ENCODE measurements around the gene CHRNG.

CHRNG gene

GRCh38 chr2:232541961-232542714 is 2.6 kb downstream of the CHRNG start:
- no peak overlapping the region for H3K4me3 ChIP-seq (ENCODE audit: low read depth in 1 of 2, low read length in 2 of 2)
- H3K9ac ChIP-seq (ENCODE audit: low read length): no peak overlapping the region
- no peaks in the 10 kb centered on the region for H3K36me3 ChIP-seq (ENCODE audit: insufficient read depth, low read length)
- H3K4me1 ChIP-seq (ENCODE audit: insufficient read depth, low read length): no peaks in the 10 kb centered on the region
- H3K9me3 ChIP-seq (ENCODE audit: low read length): no peaks in the 10 kb centered on the region
- H3K27me3 ChIP-seq (ENCODE audit: control insufficient read depth in 1 of 2, insufficient read depth in 2 of 2, low read length in 2 of 2): peaks cover 4 to 24% of the 10 kb centered on the region in 2 donors
- H3K27ac ChIP-seq (ENCODE audit: low read depth, low read length): no peak overlapping the region

DNA sequence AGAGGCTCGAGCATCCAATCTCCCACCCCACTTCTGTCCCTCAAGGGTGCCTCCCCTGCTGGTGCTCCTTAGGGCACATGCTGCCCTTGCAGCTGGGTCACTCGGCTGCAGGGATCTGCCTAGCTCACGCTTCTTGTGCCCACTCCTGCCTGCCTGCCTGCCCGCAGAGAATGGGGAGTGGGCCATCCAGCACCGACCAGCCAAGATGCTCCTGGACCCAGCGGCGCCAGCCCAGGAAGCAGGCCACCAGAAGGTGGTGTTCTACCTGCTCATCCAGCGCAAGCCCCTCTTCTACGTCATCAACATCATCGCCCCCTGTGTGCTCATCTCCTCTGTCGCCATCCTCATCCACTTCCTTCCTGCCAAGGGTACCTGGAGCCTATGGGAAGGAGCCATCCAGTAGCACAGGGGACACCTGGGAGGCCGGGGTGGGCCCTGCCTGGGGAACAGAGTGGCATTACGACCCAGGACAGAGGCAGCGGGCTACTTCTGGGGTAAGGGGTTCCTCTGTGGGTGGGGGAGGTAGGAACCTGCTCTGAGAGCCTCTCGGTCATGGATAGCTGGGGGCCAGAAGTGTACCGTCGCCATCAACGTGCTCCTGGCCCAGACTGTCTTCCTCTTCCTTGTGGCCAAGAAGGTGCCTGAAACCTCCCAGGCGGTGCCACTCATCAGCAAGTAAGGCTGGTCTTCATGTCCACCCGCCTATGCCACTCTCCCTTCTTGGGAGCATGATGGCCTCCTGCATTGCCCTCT is 3.4 kb downstream of the CHRNG start:
- Histone ChIP-seq H3K9ac (ENCODE audit: low read length) (no peak overlapping the region), H3K36me3 (ENCODE audit: insufficient read depth, low read length) (no peaks in the 10 kb centered on the region), H3K9me3 (ENCODE audit: low read length) (no peaks in the 10 kb centered on the region), H3K27ac (ENCODE audit: low read depth, low read length) (no peak overlapping the region), H3K4me1 (ENCODE audit: insufficient read depth, low read length) (no peaks in the 10 kb centered on the region), H3K27me3 (ENCODE audit: control insufficient read depth in 1 of 2, insufficient read depth in 2 of 2, low read length in 2 of 2) (peaks cover 0 to 17% of the 10 kb centered on the region in 2 donors), H3K4me3 (ENCODE audit: low read depth in 1 of 2, low read length in 2 of 2) (no peak overlapping the region)

GRCh38 chr2:232543491-232543890 is 4.0 kb downstream of the CHRNG start:
- Histone ChIP-seq H3K27me3 (ENCODE audit: control insufficient read depth in 1 of 2, insufficient read depth in 2 of 2, low read length in 2 of 2) (peaks cover 0 to 17% of the 10 kb centered on the region in 2 donors), H3K9me3 (ENCODE audit: low read length) (no peaks in the 10 kb centered on the region), H3K27ac (ENCODE audit: low read depth, low read length) (no peak overlapping the region), H3K4me1 (ENCODE audit: insufficient read depth, low read length) (no peaks in the 10 kb centered on the region), H3K36me3 (ENCODE audit: insufficient read depth, low read length) (no peaks in the 10 kb centered on the region), H3K9ac (ENCODE audit: low read length) (no peak overlapping the region), H3K4me3 (ENCODE audit: low read depth in 1 of 2, low read length in 2 of 2) (no peak overlapping the region)

DNA sequence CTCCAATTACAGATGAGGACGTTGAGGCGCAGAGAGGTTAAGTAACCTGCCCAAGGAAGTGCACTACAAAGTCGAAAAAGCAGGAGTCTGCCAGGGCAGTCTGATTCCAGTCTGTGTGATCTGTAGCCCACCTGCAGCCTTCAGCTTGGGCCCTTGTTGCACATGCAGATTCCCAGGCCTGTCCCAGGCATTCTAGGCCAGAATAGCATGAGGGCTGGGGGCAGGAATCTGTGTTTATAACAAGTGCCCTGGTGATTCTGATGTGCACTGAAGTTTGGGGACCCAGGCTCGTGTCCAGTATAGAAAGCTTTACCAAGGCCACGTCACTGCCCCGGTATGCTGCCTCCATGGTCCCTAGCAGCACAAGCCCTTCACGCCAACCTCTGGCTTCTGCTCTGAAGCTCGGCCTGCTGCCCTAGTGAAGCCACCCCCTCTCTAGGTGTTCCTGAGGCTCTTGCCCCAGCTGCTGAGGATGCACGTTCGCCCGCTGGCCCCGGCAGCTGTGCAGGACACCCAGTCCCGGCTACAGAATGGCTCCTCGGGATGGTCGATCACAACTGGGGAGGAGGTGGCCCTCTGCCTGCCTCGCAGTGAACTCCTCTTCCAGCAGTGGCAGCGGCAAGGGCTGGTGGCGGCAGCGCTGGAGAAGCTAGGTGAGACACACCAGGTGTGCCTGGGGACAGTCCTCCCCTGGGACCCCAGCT is 4.6 kb downstream of the CHRNG start:
- H3K27ac ChIP-seq (ENCODE audit: low read depth, low read length): no peak overlapping the region
- no peak overlapping the region for H3K4me3 ChIP-seq (ENCODE audit: low read depth in 1 of 2, low read length in 2 of 2)
- H3K36me3 ChIP-seq (ENCODE audit: insufficient read depth, low read length): no peaks in the 10 kb centered on the region
- H3K4me1 ChIP-seq (ENCODE audit: insufficient read depth, low read length): no peaks in the 10 kb centered on the region
- peaks cover 0 to 17% of the 10 kb centered on the region in 2 donors for H3K27me3 ChIP-seq (ENCODE audit: control insufficient read depth in 1 of 2, insufficient read depth in 2 of 2, low read length in 2 of 2)
- no peaks in the 10 kb centered on the region for H3K9me3 ChIP-seq (ENCODE audit: low read length)
- H3K9ac ChIP-seq (ENCODE audit: low read length): no peak overlapping the region

- peaks cover 0 to 11% of the 10 kb centered on the region in 2 donors for H3K27me3 ChIP-seq (ENCODE audit: control insufficient read depth in 1 of 2, insufficient read depth in 2 of 2, low read length in 2 of 2)
- H3K4me1 ChIP-seq (ENCODE audit: insufficient read depth, low read length): no peaks in the 10 kb centered on the region
- no peak overlapping the region for H3K9ac ChIP-seq (ENCODE audit: low read length)
- H3K9me3 ChIP-seq (ENCODE audit: low read length): no peaks in the 10 kb centered on the region
- H3K36me3 ChIP-seq (ENCODE audit: insufficient read depth, low read length): no peaks in the 10 kb centered on the region
- H3K27ac ChIP-seq (ENCODE audit: low read depth, low read length): no peak overlapping the region
- no peak overlapping the region for H3K4me3 ChIP-seq (ENCODE audit: low read depth in 1 of 2, low read length in 2 of 2)
These were observed 5.2 kb downstream of the CHRNG start for GRCh38 chr2:232544674-232545073.

DNA sequence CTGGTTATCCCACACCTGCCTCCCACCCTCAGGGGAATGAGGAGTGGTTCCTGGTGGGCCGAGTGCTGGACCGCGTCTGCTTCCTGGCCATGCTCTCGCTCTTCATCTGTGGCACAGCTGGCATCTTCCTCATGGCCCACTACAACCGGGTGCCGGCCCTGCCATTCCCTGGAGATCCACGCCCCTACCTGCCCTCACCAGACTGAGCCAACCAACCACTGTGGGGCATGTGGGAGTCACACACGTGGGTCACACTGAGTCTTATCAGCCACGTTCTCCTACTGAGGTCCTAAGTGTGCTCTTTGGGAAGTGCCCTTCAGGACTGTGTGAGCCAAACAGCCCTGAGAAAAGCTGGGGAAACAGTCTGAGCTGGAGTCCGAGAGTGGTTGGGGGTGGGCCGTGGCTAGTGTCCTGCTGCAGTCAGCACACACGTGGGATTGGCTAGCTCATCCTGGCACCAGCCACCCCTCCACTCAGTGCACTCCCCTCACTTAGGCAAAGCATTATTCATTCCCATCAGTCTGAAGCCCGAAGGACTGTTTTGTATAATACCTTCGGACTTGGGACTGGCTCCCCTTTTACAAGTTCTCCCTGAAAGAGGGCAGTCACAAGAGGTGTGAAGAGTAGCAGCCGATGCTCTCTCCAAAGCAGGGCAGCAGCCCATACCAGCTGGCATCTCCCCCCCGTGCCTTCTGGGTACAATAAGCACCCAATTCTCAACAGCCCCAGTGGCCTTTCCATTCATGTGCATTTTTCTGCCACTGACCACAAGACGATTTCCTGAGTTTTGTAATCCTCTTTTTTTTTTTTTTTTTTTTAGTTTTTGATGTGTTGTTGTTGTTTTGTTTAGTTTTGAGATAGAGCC is 6.3 kb downstream of the CHRNG start:
- no peaks in the 10 kb centered on the region for H3K9me3 ChIP-seq (ENCODE audit: low read length)
- no peaks in the 10 kb centered on the region for H3K36me3 ChIP-seq (ENCODE audit: insufficient read depth, low read length)
- no peaks in the 10 kb centered on the region for H3K4me1 ChIP-seq (ENCODE audit: insufficient read depth, low read length)
- H3K27ac ChIP-seq (ENCODE audit: low read depth, low read length): no peak overlapping the region
- H3K9ac ChIP-seq (ENCODE audit: low read length): no peak overlapping the region
- no peak overlapping the region for H3K4me3 ChIP-seq (ENCODE audit: low read depth in 1 of 2, low read length in 2 of 2)
- no peaks in the 10 kb centered on the region for H3K27me3 ChIP-seq (ENCODE audit: control insufficient read depth in 1 of 2, insufficient read depth in 2 of 2, low read length in 2 of 2)

- Histone ChIP-seq H3K27ac (ENCODE audit: low read depth, low read length) (no peak overlapping the region), H3K27me3 (ENCODE audit: control insufficient read depth in 1 of 2, insufficient read depth in 2 of 2, low read length in 2 of 2) (no peaks in the 10 kb centered on the region), H3K36me3 (ENCODE audit: insufficient read depth, low read length) (no peaks in the 10 kb centered on the region), H3K9me3 (ENCODE audit: low read length) (no peaks in the 10 kb centered on the region), H3K4me3 (ENCODE audit: low read depth in 1 of 2, low read length in 2 of 2) (no peak overlapping the region), H3K4me1 (ENCODE audit: insufficient read depth, low read length) (peaks cover 12% of the 10 kb centered on the region), H3K9ac (ENCODE audit: low read length) (no peak overlapping the region)
These were observed 8.5 kb downstream of the CHRNG start for GRCh38 chr2:232547991-232548390.

GRCh38 chr2:232549655-232550353 is 10.3 kb downstream of the CHRNG start:
- no peaks in the 10 kb centered on the region for H3K9me3 ChIP-seq (ENCODE audit: low read length)
- peak overlapping the region; percentile 72 to 94 for H3K4me3 ChIP-seq (ENCODE audit: low read depth in 1 of 2, low read length in 2 of 2)
- H3K36me3 ChIP-seq (ENCODE audit: insufficient read depth, low read length): no peaks in the 10 kb centered on the region
- H3K27ac ChIP-seq (ENCODE audit: low read depth, low read length): peak overlapping the region; percentile 84
- no peaks in the 10 kb centered on the region for H3K27me3 ChIP-seq (ENCODE audit: control insufficient read depth in 1 of 2, insufficient read depth in 2 of 2, low read length in 2 of 2)
- H3K4me1 ChIP-seq (ENCODE audit: insufficient read depth, low read length): peaks cover 18% of the 10 kb centered on the region
- H3K9ac ChIP-seq (ENCODE audit: low read length): peak overlapping the region; percentile 70

DNA sequence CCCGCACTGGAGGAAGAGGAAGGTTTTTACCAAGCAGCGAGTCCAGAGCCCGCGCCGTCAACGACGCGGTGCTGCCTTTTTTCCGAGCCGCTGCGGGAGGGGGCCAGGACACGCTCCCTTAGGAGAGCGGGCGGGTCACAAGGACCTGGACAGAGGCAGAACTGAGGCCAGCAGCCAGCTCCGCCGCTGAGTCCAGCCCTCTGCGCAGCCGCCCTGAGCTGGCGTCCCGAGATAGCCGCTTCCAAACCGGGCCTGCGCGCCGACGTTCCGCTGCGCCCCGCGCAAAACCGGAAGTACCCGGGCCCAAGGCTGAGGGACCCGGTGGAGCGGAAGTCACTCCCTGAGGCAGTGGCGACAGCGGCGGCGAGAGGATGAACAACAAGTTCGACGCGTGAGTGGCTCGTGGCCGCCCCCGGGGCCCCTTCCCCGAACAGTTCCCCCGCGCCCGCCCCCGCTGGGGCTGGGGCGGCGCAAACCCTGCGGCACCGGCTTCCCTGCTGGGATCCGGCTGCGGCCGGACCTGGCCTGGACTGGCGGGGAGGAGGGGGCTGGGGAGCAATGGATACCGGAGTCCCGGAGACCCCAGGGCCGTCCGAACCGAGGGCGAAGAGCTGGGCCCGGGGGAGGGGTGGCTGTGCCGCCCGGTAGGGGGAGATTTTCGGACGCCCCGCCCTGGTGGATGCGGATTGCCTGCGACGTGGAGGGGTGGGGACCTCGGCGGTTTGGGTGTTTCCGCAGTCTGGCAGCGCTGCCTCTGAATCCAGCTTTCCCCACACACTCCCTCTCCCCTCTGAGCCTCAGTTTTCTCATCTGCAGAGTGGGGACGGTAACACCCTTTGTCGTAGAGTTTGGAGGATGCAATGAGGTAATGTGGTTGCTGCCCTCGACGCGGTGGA is 11.1 kb downstream of the CHRNG start, which contains the start of the genes EIF4E2 and TIGD1:
EIF4E2 (plus strand) TSS at position 336 of the 896 bp plus-strand sequence; CDS start at position 372, 36 bp downstream.
TIGD1 (minus strand) TSS at position 204 of the 896 bp plus-strand sequence. CDS start 675 bp downstream, outside the sequence.
- Histone ChIP-seq H3K4me3 (ENCODE audit: low read depth in 1 of 2, low read length in 2 of 2) (peak within 1 kb of the TSS; percentile 72 to 94), H3K9me3 (ENCODE audit: low read length) (no peaks in the 10 kb centered on the region), H3K36me3 (ENCODE audit: insufficient read depth, low read length) (no peaks in the 10 kb centered on the region), H3K27me3 (ENCODE audit: control insufficient read depth in 1 of 2, insufficient read depth in 2 of 2, low read length in 2 of 2) (no peaks in the 10 kb centered on the region), H3K4me1 (ENCODE audit: insufficient read depth, low read length) (peaks cover 18% of the 10 kb centered on the region), H3K9ac (ENCODE audit: low read length) (peak within 1 kb of the TSS; percentile 70), H3K27ac (ENCODE audit: low read depth, low read length) (peak within 1 kb of the TSS; percentile 84)
